Endothelial cell of coronary artery (primary cell): ENCODE measurements around the gene ACP7. TPM values are rescaled to one million over a fixed set of nuclear protein-coding genes. Genes with fewer than 3 reads are reported as not detected.

Experiments used
- total RNA-seq: library from RNA; depleted of rRNA; stranded (reverse); fragments of >200 nt; gene quantifications from 2 replicates; pipeline ENCODE4 v1.2.3, GENCODE V29; 2014

Gene ACP7
- total RNA-seq: not detected in 2 replicates

GRCh38 chr19:39083983-39084731 is at the start of gene ACP7:
TSS of gene ACP7 (plus strand) at chr19:39084368. CDS start at chr19:39085270, 902 bp downstream.

GRCh38 chr19:39125554-39126311 is 41.6 kb downstream of the ACP7 start, which contains the start of gene PAK4:
TSS of gene PAK4 (plus strand) at chr19:39125786. CDS start at chr19:39169554, 43,768 bp downstream.

Other genes starting within 250 kb of the ACP7 start
- 239 and 308 TPM in 2 replicates for gene HNRNPL, start 234.4 kb upstream of the ACP7 start, total RNA-seq
- gene RINL, start 206.1 kb upstream of the ACP7 start, total RNA-seq: 3.2 and 4.2 TPM in 2 replicates
- gene SIRT2, start 184.8 kb upstream of the ACP7 start, total RNA-seq: 43.9 and 44.0 TPM in 2 replicates
- gene NFKBIB, start 184.4 kb upstream of the ACP7 start, total RNA-seq: 10.9 and 14.0 TPM in 2 replicates
- not detected in 2 replicates for gene CCER2, start 172.2 kb upstream of the ACP7 start, total RNA-seq
- 13.9 and 15.0 TPM in 2 replicates for gene SARS2, start 153.6 kb upstream of the ACP7 start, total RNA-seq
- gene MRPS12, start 153.4 kb upstream of the ACP7 start, total RNA-seq: 36.9 and 48.1 TPM in 2 replicates
- gene FBXO17, start 108.6 kb upstream of the ACP7 start, total RNA-seq: 14.8 and 17.7 TPM in 2 replicates
- 0.54 and 0.94 TPM in 2 replicates for gene FBXO27, start 51.8 kb upstream of the ACP7 start, total RNA-seq
- 7.0 and 9.9 TPM in 2 replicates for gene PAK4, start 41.4 kb downstream of the ACP7 start, total RNA-seq
- gene NCCRP1, start 112.6 kb downstream of the ACP7 start, total RNA-seq: not detected in 2 replicates
- not detected in 2 replicates for gene SYCN, start 119.9 kb downstream of the ACP7 start, total RNA-seq
- not detected in 2 replicates for gene IFNL3, start 160.6 kb downstream of the ACP7 start, total RNA-seq
- not detected in 2 replicates for gene IFNL4, start 164.5 kb downstream of the ACP7 start, total RNA-seq
- gene IFNL2, start 184.0 kb downstream of the ACP7 start, total RNA-seq: not detected in 2 replicates
- gene IFNL1, start 212.0 kb downstream of the ACP7 start, total RNA-seq: not detected in 2 replicates
- 0.18 and 0.19 TPM in 2 replicates for gene LRFN1, start 236.5 kb downstream of the ACP7 start, total RNA-seq